ENCODE data around the gene HLA-F.

- peak; percentile 61 for TF ChIP-seq POLR2A (IDR thresholded peaks at IDR 0.05)
- TF ChIP-seq, protein P1, sequence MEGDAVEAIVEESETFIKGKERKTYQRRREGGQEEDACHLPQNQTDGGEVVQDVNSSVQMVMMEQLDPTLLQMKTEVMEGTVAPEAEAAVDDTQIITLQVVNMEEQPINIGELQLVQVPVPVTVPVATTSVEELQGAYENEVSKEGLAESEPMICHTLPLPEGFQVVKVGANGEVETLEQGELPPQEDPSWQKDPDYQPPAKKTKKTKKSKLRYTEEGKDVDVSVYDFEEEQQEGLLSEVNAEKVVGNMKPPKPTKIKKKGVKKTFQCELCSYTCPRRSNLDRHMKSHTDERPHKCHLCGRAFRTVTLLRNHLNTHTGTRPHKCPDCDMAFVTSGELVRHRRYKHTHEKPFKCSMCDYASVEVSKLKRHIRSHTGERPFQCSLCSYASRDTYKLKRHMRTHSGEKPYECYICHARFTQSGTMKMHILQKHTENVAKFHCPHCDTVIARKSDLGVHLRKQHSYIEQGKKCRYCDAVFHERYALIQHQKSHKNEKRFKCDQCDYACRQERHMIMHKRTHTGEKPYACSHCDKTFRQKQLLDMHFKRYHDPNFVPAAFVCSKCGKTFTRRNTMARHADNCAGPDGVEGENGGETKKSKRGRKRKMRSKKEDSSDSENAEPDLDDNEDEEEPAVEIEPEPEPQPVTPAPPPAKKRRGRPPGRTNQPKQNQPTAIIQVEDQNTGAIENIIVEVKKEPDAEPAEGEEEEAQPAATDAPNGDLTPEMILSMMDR (IDR thresholded peaks at IDR 0.05): peak; percentile 88 to 97 (median 92)
Measured at GRCh38 chr6:29752451-29753308, 29.4 kb downstream of the HLA-F start.

All from right lobe of liver (tissue), 4 donors.